Progenitor cell of endocrine pancreas (in vitro differentiated cells): ENCODE data around the gene UFC1. TPM values are rescaled to one million over a fixed set of nuclear protein-coding genes. Genes with fewer than 3 reads are reported as not detected.

ENCODE experiments used
- DNase-seq: peaks from one replicate; pipeline ENCODE4 v3.0.0; 2021; ENCODE audit warnings: low spot score; ENCODE audit not compliant: unreplicated experiment
- H3K27ac Mint-ChIP-seq: 2 replicates; pipeline ENCODE4 v1.8.0; 2021; ENCODE audit warnings: mild to moderate bottlenecking, moderate library complexity, mixed read lengths
- H3K27me3 Mint-ChIP-seq: 2 replicates; pipeline ENCODE4 v1.8.0; 2021; ENCODE audit warnings: mixed read lengths
- H3K36me3 Mint-ChIP-seq: 2 replicates; pipeline ENCODE4 v1.8.0; 2022; ENCODE audit warnings: mixed read lengths; ENCODE audit not compliant: insufficient read depth
- H3K4me1 Mint-ChIP-seq: 2 replicates; pipeline ENCODE4 v1.8.0; 2021; ENCODE audit warnings: low read depth, mixed read lengths
- H3K4me3 Mint-ChIP-seq: 2 replicates; pipeline ENCODE4 v1.8.0; 2021; ENCODE audit warnings: low read depth, mild to moderate bottlenecking, moderate library complexity, mixed read lengths
- H3K9me3 Mint-ChIP-seq: 2 replicates; pipeline ENCODE4 v1.8.0; 2021; ENCODE audit warnings: low read depth, mixed read lengths
- CTCF ChIP-seq: fragments of 200-600 bp; sonication (generic); IDR thresholded peaks from one replicate; pipeline ENCODE4 v1.5.0; 2021; ENCODE audit warnings: antibody characterized with exemption, mild to moderate bottlenecking; ENCODE audit not compliant: unreplicated experiment
- total RNA-seq: library from RNA; stranded (reverse); gene quantifications from 2 replicates; pipeline ENCODE4 v1.2.1, GENCODE V29; 2021

Gene UFC1
- total RNA-seq, 1 donor from 2014 or later = 139 TPM

DNA sequence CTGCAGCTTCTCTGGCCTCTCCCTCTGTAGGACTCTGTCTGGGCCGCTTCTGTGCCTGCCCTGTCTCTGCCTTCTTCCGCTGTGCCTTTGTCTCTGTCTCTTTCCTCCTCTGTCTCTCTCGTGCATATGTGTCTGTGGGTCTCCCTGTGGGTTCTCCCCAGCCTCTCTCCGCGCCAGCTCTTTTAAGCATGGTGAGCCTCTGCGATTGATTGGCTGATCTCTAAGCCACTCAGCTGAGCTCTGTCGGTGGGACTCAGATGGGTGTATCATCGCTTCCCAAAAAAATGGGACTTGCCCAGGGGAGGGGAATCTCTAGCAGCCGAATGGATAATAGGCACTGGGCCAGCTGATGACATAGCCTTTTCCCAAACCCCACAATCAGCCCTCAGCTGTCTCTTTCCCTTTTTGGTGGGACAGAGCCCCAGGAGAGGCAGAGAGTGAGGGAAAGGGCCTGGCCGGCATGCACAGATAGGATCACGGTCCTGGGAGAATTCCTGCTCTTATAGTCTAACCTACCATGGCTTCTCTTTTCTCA lies 45.2 kb downstream of the UFC1 start, which contains the start of gene ADAMTS4:
Gene ADAMTS4, minus strand, starts transcription at position 158 of the 535 bp plus-strand sequence. CDS start 427 bp downstream, outside the sequence.
- no peak for DNase-seq
- Mint-ChIP-seq H3K27me3 (peaks cover 3% of the 10 kb centered on the region), H3K27ac (peak within 1 kb of the TSS; percentile 47), H3K4me3 (no peak within 1 kb of the TSS), H3K9me3 (no peaks in the 10 kb centered on the region), H3K4me1 (peaks cover 13% of the 10 kb centered on the region), H3K36me3 (peaks cover under 1% of the 10 kb centered on the region)
- no peak for TF ChIP-seq CTCF

GRCh38 chr1:161199506-161200139 lies 45.8 kb downstream of the UFC1 start:
- Mint-ChIP-seq H3K27me3 (peaks cover 3% of the 10 kb centered on the region), H3K36me3 (peaks cover 6% of the 10 kb centered on the region), H3K27ac (no peak overlapping the region), H3K4me3 (no peak overlapping the region), H3K9me3 (no peaks in the 10 kb centered on the region), H3K4me1 (peaks cover 16% of the 10 kb centered on the region)
- no peak for DNase-seq
- TF ChIP-seq CTCF = no peak

DNA sequence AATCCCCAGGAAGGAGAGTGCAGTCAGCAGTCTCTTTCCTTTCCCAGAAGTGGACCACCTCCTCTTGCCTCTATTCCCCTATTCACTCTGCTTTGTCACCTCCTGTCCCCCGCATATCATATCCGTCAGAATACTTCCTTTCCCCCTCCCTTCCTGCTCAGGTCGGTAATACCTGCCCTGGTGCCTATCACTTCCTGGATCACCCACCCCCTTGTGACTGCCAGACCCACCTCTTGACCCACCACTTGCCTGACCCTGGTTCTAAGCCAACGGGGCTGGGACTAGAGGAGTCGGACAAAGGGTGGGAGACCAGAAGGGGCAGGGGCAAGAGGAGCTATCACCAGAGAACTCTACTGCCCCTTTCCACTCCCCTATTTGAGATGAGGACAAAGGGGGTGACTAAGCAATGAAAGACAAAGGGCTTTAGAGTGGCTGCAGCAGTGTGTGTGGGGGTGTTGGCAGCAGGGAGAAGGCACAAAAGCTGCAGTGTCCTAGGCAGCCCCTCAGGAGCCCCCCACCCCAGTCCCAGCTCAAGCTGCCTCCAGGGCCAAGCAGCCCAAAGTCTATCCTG lies 46.7 kb downstream of the UFC1 start:
- H3K27ac Mint-ChIP-seq = peak overlapping the region; percentile 77
- H3K36me3 Mint-ChIP-seq = peaks cover 7% of the 10 kb centered on the region
- H3K27me3 Mint-ChIP-seq = peaks cover 3% of the 10 kb centered on the region
- H3K4me3 Mint-ChIP-seq = no peak overlapping the region
- TF ChIP-seq CTCF = no peak
- no peaks in the 10 kb centered on the region for H3K9me3 Mint-ChIP-seq
- DNase-seq = no peak
- H3K4me1 Mint-ChIP-seq = peaks cover 16% of the 10 kb centered on the region

DNA sequence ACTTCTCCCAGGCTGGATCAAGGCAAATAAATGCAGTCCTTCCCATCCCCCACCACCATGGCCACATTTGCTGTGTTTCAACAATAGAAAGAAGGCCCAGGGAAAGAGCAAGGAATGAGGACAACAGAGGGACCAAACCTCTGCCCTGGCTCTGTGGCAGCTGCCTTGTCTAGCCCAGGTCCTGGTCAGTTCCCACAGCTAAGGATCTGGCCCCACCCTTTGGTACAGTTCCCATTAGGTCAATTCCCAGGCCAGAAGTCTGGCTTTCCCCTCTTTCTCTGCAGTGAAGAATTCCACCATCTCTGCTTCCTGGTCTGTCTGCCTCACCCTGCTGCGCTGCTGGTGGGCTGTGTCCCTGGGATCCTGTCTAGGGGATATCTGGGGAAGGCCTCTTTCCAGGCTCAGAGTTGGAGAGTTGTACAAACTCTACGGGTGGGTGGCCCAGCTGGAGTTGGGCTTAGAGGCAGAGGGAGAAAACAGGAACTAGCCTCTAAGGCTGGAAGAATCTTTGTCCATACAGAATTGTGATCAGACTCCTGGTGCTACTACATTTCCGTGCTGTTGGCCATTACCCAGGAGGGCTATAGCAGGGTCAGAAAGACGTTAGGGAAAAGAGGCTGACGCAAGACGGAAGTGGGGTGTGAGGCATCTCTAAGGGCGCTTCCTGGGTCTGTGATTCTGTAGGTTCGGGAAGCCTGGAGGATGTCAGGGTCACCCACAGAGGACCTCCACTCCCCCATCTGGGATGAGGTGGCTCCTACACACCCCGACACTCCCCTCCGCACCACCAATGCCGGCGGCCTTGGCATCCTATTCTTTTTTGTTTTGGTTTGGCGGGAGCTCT lies 47.4 kb downstream of the UFC1 start:
- H3K36me3 Mint-ChIP-seq = peaks cover 7% of the 10 kb centered on the region
- no peaks in the 10 kb centered on the region for H3K9me3 Mint-ChIP-seq
- peaks cover 16% of the 10 kb centered on the region for H3K4me1 Mint-ChIP-seq
- peak overlapping the region; percentile 85 for H3K4me3 Mint-ChIP-seq
- no peak for TF ChIP-seq CTCF
- DNase-seq = no peak
- peak overlapping the region; percentile 98 for H3K27ac Mint-ChIP-seq
- peaks cover 3% of the 10 kb centered on the region for H3K27me3 Mint-ChIP-seq
